NB4 (cell line): Measurements from ENCODE around the gene CLEC16A.
A peak's percentile ranks its signal among the peaks of the same experiment; 100 is the strongest.

Source experiments
- CTCF ChIP-seq: IDR thresholded peaks from one replicate; pipeline ENCODE4 v1.5.1; 2012; ENCODE audit warnings: low read depth, low read length
- MAX ChIP-seq: IDR thresholded peaks from 2 replicates; pipeline ENCODE4 v1.6.1; 2011; ENCODE audit warnings: low read depth, low read length
- MYC ChIP-seq: IDR thresholded peaks from 2 replicates; pipeline ENCODE4 v1.6.1; 2011; ENCODE audit warnings: low read depth, low read length
- POLR2A ChIP-seq: IDR thresholded peaks from 2 replicates; pipeline ENCODE4 v1.6.1; 2011; ENCODE audit warnings: mild to moderate bottlenecking; ENCODE audit not compliant: insufficient read length; ENCODE audit errors: extremely low read depth

- peak; percentile 6 for TF ChIP-seq CTCF
- no peak for TF ChIP-seq POLR2A
- TF ChIP-seq MAX: no peak
- no peak for TF ChIP-seq MYC
Measured at GRCh38 chr16:10983159-10983558, 38.8 kb downstream of the CLEC16A start.
